ENCODE measurements around the gene SUPT3H. TPM values are rescaled to one million over a fixed set of nuclear protein-coding genes. Genes with fewer than 3 reads are reported as not detected.

SUPT3H gene
- polyA plus RNA-seq, 3 donors, result 2.4 to 3.5 (median 2.5) TPM

DNA sequence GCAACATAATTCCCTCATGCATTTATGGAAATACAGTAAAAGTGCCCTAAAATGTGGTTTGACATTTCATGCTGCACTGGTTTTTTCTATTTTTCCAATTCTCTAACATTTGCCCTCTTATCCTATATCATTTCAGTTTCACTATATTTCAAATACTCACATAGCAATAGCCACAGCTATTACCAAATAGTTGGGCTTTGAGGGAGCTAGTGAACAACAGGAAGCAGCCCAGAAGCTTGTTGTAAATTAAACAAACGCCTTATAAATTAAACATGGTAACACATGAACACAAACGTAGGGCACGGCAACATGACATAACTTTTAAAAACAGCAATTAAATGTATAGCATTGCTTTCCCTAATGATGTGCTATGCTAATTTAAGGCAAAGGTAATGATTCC lies 521.3 kb downstream of the SUPT3H start:
- Histone ChIP-seq H3K9ac (ENCODE audit: insufficient read depth, low read length, poor library complexity, severe bottlenecking) (no peak overlapping the region), H2AFZ (ENCODE audit: insufficient read depth, low read depth, low read length, poor library complexity, severe bottlenecking) (no peak overlapping the region), H3K27ac (ENCODE audit: low read depth in 1 of 2, low read length in 2 of 2) (no peak overlapping the region), H3K9me3 (replicated peaks in 1 of 2; ENCODE audit: control insufficient read depth in 1 of 2, insufficient read depth in 1 of 2, low read length in 2 of 2) (no peaks in the 10 kb centered on the region), H3K4me2 (replicated peaks; ENCODE audit: extremely low read depth, low read length, poor library complexity, severe bottlenecking) (no peak overlapping the region), H4K20me1 (ENCODE audit: insufficient read depth, low read length) (no peaks in the 10 kb centered on the region), H3K79me2 (ENCODE audit: insufficient read depth, low read length) (no peaks in the 10 kb centered on the region), H3K4me3 (replicated peaks in 1 of 3; ENCODE audit: low read depth in 2 of 3, low read length in 3 of 3) (no peak overlapping the region), H3K27me3 (ENCODE audit: control insufficient read depth in 2 of 2, insufficient read depth in 2 of 2, low read length in 2 of 2) (no peaks in the 10 kb centered on the region), H3K4me1 (ENCODE audit: control insufficient read depth in 1 of 2, insufficient read depth in 2 of 2, low read length in 2 of 2) (peaks cover 0 to 4% of the 10 kb centered on the region in 2 donors), H3K36me3 (replicated peaks in 1 of 2; ENCODE audit: control insufficient read depth in 1 of 2, insufficient read depth in 2 of 2, low read length in 2 of 2) (no peaks in the 10 kb centered on the region)
- peaks cover 0 to 1% (median 0%) of the 10 kb centered on the region in 7 donors for H3K9me3 Mint-ChIP-seq
- no peak overlapping the region for H3K27ac Mint-ChIP-seq
- no peak overlapping the region for H3K4me3 Mint-ChIP-seq
- H3K36me3 Mint-ChIP-seq, result no peaks in the 10 kb centered on the region
- H3K27me3 Mint-ChIP-seq (ENCODE audit: low read depth in 3 of 3), result no peaks in the 10 kb centered on the region
- H3K4me1 Mint-ChIP-seq, result peaks cover 6% of the 10 kb centered on the region
- TF ChIP-seq, protein P1, sequence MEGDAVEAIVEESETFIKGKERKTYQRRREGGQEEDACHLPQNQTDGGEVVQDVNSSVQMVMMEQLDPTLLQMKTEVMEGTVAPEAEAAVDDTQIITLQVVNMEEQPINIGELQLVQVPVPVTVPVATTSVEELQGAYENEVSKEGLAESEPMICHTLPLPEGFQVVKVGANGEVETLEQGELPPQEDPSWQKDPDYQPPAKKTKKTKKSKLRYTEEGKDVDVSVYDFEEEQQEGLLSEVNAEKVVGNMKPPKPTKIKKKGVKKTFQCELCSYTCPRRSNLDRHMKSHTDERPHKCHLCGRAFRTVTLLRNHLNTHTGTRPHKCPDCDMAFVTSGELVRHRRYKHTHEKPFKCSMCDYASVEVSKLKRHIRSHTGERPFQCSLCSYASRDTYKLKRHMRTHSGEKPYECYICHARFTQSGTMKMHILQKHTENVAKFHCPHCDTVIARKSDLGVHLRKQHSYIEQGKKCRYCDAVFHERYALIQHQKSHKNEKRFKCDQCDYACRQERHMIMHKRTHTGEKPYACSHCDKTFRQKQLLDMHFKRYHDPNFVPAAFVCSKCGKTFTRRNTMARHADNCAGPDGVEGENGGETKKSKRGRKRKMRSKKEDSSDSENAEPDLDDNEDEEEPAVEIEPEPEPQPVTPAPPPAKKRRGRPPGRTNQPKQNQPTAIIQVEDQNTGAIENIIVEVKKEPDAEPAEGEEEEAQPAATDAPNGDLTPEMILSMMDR (IDR thresholded peaks at IDR 0.05), result no peak
- no CpG with 5 or more reads among the region's 3 CpGs for WGBS (ENCODE audit: insufficient coverage)
- DNase-seq, result no peak
- intact Hi-C loops (cut with micrococcal nuclease), result no loop called here

DNA sequence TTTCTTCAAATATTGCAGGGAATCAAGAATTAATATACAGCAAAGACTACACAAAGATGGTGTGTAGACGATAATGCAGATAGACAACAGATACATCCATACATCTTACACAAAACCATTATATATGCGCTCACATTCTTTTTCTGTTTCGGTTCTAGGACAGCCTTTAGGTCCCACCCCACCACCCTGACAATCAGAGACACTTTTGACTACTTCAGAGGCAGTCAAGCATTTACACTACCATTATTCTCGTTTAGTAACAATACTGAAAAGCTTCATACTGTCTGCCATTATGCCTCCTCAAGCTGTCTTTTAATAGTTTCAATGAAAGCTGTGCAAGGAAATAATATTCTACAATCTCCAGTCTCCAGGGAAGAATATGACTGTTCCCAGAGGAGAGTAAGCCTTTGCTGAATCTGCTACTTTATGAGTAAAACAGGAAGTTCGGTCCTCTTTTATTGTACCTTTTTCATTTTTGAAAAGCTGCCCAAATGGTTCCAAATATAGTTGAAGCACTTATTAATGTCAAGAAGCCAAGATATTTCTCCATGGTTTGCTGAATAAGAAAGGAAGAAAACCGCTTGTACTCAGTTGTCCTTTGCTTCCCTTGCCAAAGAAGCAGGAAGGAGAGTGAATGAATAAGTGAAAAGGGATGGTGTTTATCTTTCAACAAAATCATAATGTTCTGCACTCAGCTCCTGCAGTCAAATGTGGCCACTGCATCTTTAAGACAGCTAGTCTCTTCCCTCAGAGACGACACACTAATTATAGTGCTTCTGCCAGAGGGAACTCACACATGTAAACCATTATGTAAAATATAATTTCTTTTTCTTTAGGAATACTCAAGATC lies 521.9 kb downstream of the SUPT3H start:
- WGBS (ENCODE audit: insufficient coverage), result 78% methylated on average over 2 of the region's 7 CpGs
- TF ChIP-seq, protein P1 (IDR thresholded peaks at IDR 0.05), result no peak
- no peaks in the 10 kb centered on the region for H3K27me3 Mint-ChIP-seq (ENCODE audit: low read depth in 3 of 3)
- Histone ChIP-seq H3K79me2 (ENCODE audit: insufficient read depth, low read length) (no peaks in the 10 kb centered on the region), H3K4me1 (ENCODE audit: control insufficient read depth in 1 of 2, insufficient read depth in 2 of 2, low read length in 2 of 2) (peaks cover 0 to 4% of the 10 kb centered on the region in 2 donors), H3K27ac (ENCODE audit: low read depth in 1 of 2, low read length in 2 of 2) (no peak overlapping the region), H3K4me3 (replicated peaks in 1 of 3; ENCODE audit: low read depth in 2 of 3, low read length in 3 of 3) (no peak overlapping the region), H2AFZ (ENCODE audit: insufficient read depth, low read depth, low read length, poor library complexity, severe bottlenecking) (no peak overlapping the region), H3K4me2 (replicated peaks; ENCODE audit: extremely low read depth, low read length, poor library complexity, severe bottlenecking) (no peak overlapping the region), H3K9me3 (replicated peaks in 1 of 2; ENCODE audit: control insufficient read depth in 1 of 2, insufficient read depth in 1 of 2, low read length in 2 of 2) (no peaks in the 10 kb centered on the region), H3K36me3 (replicated peaks in 1 of 2; ENCODE audit: control insufficient read depth in 1 of 2, insufficient read depth in 2 of 2, low read length in 2 of 2) (no peaks in the 10 kb centered on the region), H3K9ac (ENCODE audit: insufficient read depth, low read length, poor library complexity, severe bottlenecking) (no peak overlapping the region), H4K20me1 (ENCODE audit: insufficient read depth, low read length) (no peaks in the 10 kb centered on the region), H3K27me3 (ENCODE audit: control insufficient read depth in 2 of 2, insufficient read depth in 2 of 2, low read length in 2 of 2) (no peaks in the 10 kb centered on the region)
- no peak for DNase-seq
- H3K36me3 Mint-ChIP-seq, result no peaks in the 10 kb centered on the region
- peaks cover 6% of the 10 kb centered on the region for H3K4me1 Mint-ChIP-seq
- H3K4me3 Mint-ChIP-seq, result no peak overlapping the region
- peaks cover 0 to 1% (median 0%) of the 10 kb centered on the region in 7 donors for H3K9me3 Mint-ChIP-seq
- intact Hi-C loops (cut with micrococcal nuclease), result no loop called here
- peak overlapping the region in 1 of 7 donors; percentile 16 for H3K27ac Mint-ChIP-seq
